Measurements from ENCODE around the gene ZEB2.

Gene ZEB2

DNA sequence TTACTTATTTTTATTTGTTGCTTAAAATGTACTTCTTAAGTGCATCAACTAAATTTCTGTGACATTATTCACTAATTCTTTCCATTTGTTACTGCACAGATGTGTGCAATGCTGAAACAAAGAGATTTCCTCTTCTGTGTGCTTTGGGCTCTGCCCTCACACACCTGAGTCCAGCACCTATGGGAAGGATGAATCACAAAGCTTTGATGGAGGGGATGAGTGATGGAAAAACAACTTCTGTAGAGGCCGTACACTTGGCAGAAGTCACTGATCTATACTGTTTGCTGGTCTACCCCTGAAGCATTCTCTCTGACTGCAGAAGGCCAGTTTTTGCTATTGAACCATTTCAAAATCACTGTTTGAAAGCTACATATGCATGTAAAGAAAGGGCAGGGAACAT, 178.4 kb downstream of the ZEB2 start:
- no peak for DNase-seq

DNA sequence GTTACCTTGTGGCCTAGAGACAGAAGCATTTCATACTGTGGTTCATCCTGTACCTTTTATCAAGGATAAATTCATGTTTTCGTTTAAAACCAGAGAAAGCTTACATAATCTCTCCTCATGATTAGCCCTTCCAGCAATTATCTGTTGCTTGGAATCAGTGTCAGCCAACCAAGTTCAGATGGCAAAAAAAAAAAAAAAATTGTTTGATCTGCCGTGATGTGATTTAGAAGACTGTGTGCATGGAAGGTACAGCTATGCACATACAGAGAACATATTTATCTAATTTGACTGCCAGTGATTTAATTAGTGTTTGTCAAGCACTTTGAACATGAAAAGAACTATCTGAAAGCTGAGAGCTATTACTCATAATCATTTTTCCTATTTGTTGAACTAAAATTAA, 180.9 kb downstream of the ZEB2 start:
- DNase-seq = no peak

DNA sequence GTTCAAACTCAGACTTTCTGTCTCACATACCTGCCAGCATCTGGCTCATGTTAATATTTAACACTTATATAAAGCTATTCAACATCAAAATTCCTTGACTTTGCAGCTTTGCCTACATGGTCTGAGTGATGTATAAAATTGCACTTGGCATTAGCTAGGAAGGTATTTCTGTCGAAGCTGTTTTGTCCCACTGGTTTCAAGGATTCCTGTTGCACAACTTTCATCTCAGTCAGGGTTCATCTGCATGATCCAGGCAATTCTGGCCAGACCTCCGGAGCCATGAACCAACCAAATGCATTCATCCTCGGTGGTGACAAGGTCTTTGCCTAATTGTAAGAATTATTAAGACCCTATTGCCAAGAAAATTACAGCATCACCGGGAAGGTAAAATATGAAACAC, 185.4 kb downstream of the ZEB2 start:
- no peak for DNase-seq

Data from amniotic stem cell (primary cell).